ENCODE measurements around the gene HBG1.

The HBG1 gene

DNA sequence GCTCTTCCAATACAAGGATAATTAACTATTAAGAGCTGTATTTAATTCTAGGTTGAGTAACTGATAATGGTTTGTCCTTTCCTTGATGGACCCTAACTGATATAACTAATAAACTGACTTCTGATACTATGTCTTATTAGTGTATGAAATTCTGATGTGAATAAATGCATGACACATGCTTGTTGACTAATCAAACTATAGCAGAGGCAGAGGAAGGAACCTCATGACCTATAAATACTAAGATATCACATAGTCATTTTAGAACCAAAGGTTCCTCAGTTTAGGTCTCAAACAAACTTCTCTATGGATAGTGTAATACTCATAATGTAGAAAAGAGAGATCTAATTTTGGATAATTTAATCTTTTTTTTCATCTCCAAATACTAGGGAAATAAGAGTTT is 10.6 kb downstream of the HBG1 start:
- in situ Hi-C loops (cut with HindIII; ENCODE audit: low pct_unique_long_range_greater_than_20kb, low sequenced_read_pairs) = no loop called here
- no peak for DNase-seq (ENCODE audit: low read depth in 1 of 2, low spot score in 1 of 2)
- no peak for TF ChIP-seq JUND (IDR thresholded peaks at IDR 0.05; ENCODE audit: low read depth)

DNA sequence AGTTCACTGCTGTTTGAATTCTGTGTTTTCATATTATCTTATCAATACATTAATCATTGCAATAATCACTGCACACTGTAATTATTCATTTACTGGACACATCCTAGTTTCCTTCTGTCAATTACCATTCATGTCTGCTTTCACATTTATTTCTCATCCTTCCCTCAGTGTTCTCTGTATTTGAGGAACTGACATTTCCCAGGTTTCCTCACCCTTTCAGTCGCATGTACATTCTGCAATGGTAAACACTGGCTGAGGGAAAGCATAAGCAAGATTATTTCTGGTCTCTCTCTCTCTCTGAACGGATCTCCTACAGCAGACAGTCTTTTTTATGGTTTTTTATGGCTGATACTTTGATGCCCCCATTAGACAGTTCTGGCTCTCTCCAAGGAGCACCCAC is 11.2 kb downstream of the HBG1 start:
- TF ChIP-seq JUND (IDR thresholded peaks at IDR 0.05; ENCODE audit: low read depth) = no peak
- no peak for DNase-seq (ENCODE audit: low read depth in 1 of 2, low spot score in 1 of 2)
- in situ Hi-C loops (cut with HindIII; ENCODE audit: low pct_unique_long_range_greater_than_20kb, low sequenced_read_pairs) = no loop called here

- DNase-seq (ENCODE audit: low read depth in 1 of 2, low spot score in 1 of 2) = no peak
- TF ChIP-seq JUND (IDR thresholded peaks at IDR 0.05; ENCODE audit: low read depth) = no peak
- in situ Hi-C loops (cut with HindIII; ENCODE audit: low pct_unique_long_range_greater_than_20kb, low sequenced_read_pairs) = no loop called here
These were observed 12.2 kb downstream of the HBG1 start for GRCh38 chr11:5237420-5237819.

- in situ Hi-C loops (cut with HindIII; ENCODE audit: low pct_unique_long_range_greater_than_20kb, low sequenced_read_pairs) = no loop called here
- no peak for DNase-seq (ENCODE audit: low read depth in 1 of 2, low spot score in 1 of 2)
- no peak for TF ChIP-seq JUND (IDR thresholded peaks at IDR 0.05; ENCODE audit: low read depth)
These were observed 14.1 kb downstream of the HBG1 start for GRCh38 chr11:5235364-5236095.

DNA sequence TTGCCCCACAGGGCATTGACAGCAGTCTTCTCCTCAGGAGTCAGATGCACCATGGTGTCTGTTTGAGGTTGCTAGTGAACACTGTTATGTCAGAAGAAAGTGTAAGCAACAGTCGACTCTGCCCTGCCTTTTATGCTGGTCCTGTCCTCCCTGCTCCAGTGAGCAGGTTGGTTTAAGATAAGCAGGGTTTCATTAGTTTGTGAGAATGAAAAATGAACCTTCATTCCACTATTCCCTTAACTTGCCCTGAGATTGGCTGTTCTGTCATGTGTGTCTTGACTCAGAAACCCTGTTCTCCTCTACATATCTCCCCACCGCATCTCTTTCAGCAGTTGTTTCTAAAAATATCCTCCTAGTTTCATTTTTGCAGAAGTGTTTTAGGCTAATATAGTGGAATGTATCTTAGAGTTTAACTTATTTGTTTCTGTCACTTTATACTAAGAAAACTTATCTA is 15.2 kb downstream of the HBG1 start, which contains the start of gene HBD:
TSS of gene HBD (minus strand) at position 103 of the 454 bp plus-strand sequence. CDS start at position 53, 50 bp downstream.
- in situ Hi-C loops (cut with HindIII; ENCODE audit: low pct_unique_long_range_greater_than_20kb, low sequenced_read_pairs) = no loop called here
- DNase-seq (ENCODE audit: low read depth in 1 of 2, low spot score in 1 of 2) = no peak
- no peak for TF ChIP-seq JUND (IDR thresholded peaks at IDR 0.05; ENCODE audit: low read depth)

DNA sequence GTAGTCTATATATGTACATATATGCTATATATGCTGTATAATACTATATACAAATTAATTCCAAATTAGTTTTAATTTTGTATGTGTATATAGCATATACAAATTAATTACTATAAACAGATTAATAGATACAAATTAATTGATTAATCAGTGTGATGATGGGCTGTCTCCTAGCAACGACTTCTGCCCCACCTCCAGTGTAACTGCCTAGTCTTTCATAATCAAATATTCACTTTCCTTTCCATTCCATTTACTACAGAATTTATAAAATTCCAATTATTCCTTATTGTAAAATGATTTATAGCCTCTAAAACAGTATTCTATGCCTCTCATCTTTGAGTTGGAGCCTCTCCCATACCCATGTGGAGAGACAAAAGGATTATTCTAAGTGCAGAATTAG is 16.4 kb downstream of the HBG1 start:
- in situ Hi-C loops (cut with HindIII; ENCODE audit: low pct_unique_long_range_greater_than_20kb, low sequenced_read_pairs) = no loop called here
- DNase-seq (ENCODE audit: low read depth in 1 of 2, low spot score in 1 of 2) = no peak
- TF ChIP-seq JUND (IDR thresholded peaks at IDR 0.05; ENCODE audit: low read depth) = no peak

GRCh38 chr11:5232821-5233220 is 16.8 kb downstream of the HBG1 start:
- DNase-seq (ENCODE audit: low read depth in 1 of 2, low spot score in 1 of 2) = no peak
- no peak for TF ChIP-seq JUND (IDR thresholded peaks at IDR 0.05; ENCODE audit: low read depth)
- in situ Hi-C loops (cut with HindIII; ENCODE audit: low pct_unique_long_range_greater_than_20kb, low sequenced_read_pairs) = no loop called here

- in situ Hi-C loops (cut with HindIII; ENCODE audit: low pct_unique_long_range_greater_than_20kb, low sequenced_read_pairs) = no loop called here
- TF ChIP-seq JUND (IDR thresholded peaks at IDR 0.05; ENCODE audit: low read depth) = no peak
- no peak for DNase-seq (ENCODE audit: low read depth in 1 of 2, low spot score in 1 of 2)
These were observed 17.5 kb downstream of the HBG1 start for GRCh38 chr11:5232176-5232575.

DNA sequence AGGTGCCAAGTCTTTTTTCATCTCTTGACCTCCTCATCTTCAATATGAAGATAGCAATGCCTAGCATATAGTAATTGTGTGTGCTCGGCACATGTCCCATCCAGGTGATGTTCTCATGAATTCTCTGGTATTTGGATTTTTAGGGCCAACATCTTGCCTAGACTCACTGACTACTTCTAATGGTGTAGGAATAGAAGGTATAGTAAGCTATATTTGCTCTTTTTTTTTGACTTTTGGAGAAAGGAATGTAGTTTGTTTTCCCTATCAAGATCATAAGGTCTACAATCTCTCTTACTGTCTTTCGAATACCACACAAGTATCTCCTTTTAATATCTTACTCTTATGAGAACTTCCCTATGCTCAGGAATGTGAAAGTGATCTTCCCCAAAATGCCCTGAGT is 18.5 kb downstream of the HBG1 start:
- no peak for TF ChIP-seq JUND (IDR thresholded peaks at IDR 0.05; ENCODE audit: low read depth)
- no peak for DNase-seq (ENCODE audit: low read depth in 1 of 2, low spot score in 1 of 2)
- in situ Hi-C loops (cut with HindIII; ENCODE audit: low pct_unique_long_range_greater_than_20kb, low sequenced_read_pairs) = no loop called here

GRCh38 chr11:5230266-5230665 is 19.4 kb downstream of the HBG1 start:
- no peak for TF ChIP-seq JUND (IDR thresholded peaks at IDR 0.05; ENCODE audit: low read depth)
- DNase-seq (ENCODE audit: low read depth in 1 of 2, low spot score in 1 of 2) = no peak
- in situ Hi-C loops (cut with HindIII; ENCODE audit: low pct_unique_long_range_greater_than_20kb, low sequenced_read_pairs) = no loop called here

DNA sequence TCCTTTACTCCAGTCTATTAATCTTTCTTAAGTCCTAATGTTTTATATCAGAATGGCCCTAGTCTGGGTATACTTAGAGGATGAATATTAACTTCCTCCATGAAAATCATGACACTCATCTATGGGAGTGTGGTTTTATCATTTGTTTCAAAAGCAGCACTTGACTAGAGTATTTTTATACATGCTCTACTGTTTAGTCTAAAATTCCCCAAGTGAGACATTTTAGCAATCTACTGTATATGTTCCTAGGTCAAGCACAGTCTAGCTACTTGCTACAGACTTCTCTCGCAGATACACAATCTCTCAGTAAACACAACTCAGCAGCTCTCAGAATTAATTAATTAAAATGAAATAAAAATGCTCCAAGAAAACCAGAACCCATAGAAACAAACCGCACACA is 19.9 kb downstream of the HBG1 start:
- in situ Hi-C loops (cut with HindIII; ENCODE audit: low pct_unique_long_range_greater_than_20kb, low sequenced_read_pairs) = no loop called here
- DNase-seq (ENCODE audit: low read depth in 1 of 2, low spot score in 1 of 2) = no peak
- no peak for TF ChIP-seq JUND (IDR thresholded peaks at IDR 0.05; ENCODE audit: low read depth)

- in situ Hi-C loops (cut with HindIII; ENCODE audit: low pct_unique_long_range_greater_than_20kb, low sequenced_read_pairs) = no loop called here
- TF ChIP-seq JUND (IDR thresholded peaks at IDR 0.05; ENCODE audit: low read depth) = no peak
- DNase-seq (ENCODE audit: low read depth in 1 of 2, low spot score in 1 of 2) = no peak
These were observed 20.3 kb downstream of the HBG1 start for GRCh38 chr11:5229356-5229755.

GRCh38 chr11:5228124-5228523 is 21.5 kb downstream of the HBG1 start:
- no peak for DNase-seq (ENCODE audit: low read depth in 1 of 2, low spot score in 1 of 2)
- in situ Hi-C loops (cut with HindIII; ENCODE audit: low pct_unique_long_range_greater_than_20kb, low sequenced_read_pairs) = no loop called here
- TF ChIP-seq JUND (IDR thresholded peaks at IDR 0.05; ENCODE audit: low read depth) = no peak

- DNase-seq (ENCODE audit: low read depth in 1 of 2, low spot score in 1 of 2) = no peak
- in situ Hi-C loops (cut with HindIII; ENCODE audit: low pct_unique_long_range_greater_than_20kb, low sequenced_read_pairs) = no loop called here
- TF ChIP-seq JUND (IDR thresholded peaks at IDR 0.05; ENCODE audit: low read depth) = no peak
These were observed 22.0 kb downstream of the HBG1 start for GRCh38 chr11:5227681-5228080.
